ENCODE data around the gene NKD2. TPM values are rescaled to one million over a fixed set of nuclear protein-coding genes. Genes with fewer than 3 reads are reported as not detected.

Gene NKD2
- total RNA-seq, 1 donor from 2014 or later = 0.41 TPM

GRCh38 chr5:1007221-1007680 is 1.4 kb upstream of the NKD2 start:
- Histone ChIP-seq H3K9ac (ENCODE audit: low read length) (no peak overlapping the region), H3K79me2 (ENCODE audit: insufficient read depth, low read length) (no peaks in the 10 kb centered on the region), H3K27me3 (ENCODE audit: insufficient read depth, low read length) (peaks cover 55% of the 10 kb centered on the region), H3K4me3 (ENCODE audit: insufficient read depth, low read depth, low read length) (no peak overlapping the region), H3K36me3 (ENCODE audit: insufficient read depth, low read length) (no peaks in the 10 kb centered on the region), H3K4me2 (ENCODE audit: low read length) (no peak overlapping the region), H3K9me3 (ENCODE audit: insufficient read depth, low read depth, low read length) (no peaks in the 10 kb centered on the region), H3K27ac (ENCODE audit: low read depth, low read length) (no peak overlapping the region), H2AFZ (ENCODE audit: low read depth, low read length) (no peak overlapping the region), H3K4me1 (ENCODE audit: insufficient read depth, low read length) (no peaks in the 10 kb centered on the region), H4K20me1 (ENCODE audit: insufficient read depth, low read length) (no peaks in the 10 kb centered on the region)
- no peak for FAIRE-seq
- DNase-seq (ENCODE audit: low read depth) = no peak
- peaks cover 1% of the 10 kb centered on the region for H3K36me3 Mint-ChIP-seq (ENCODE audit: low read depth, unreplicated experiment)
- no peaks in the 10 kb centered on the region for H3K9me3 Mint-ChIP-seq (ENCODE audit: unreplicated experiment)
- peak overlapping the region; percentile 18 for H3K27ac Mint-ChIP-seq (ENCODE audit: unreplicated experiment)
- H3K4me1 Mint-ChIP-seq (ENCODE audit: low read depth, unreplicated experiment) = no peaks in the 10 kb centered on the region
- H3K27me3 Mint-ChIP-seq (ENCODE audit: low read depth, unreplicated experiment) = peaks cover 60% of the 10 kb centered on the region
- TF ChIP-seq EZH2 (IDR thresholded peaks at IDR 0.05; ENCODE audit: insufficient read depth, low read length) = no peak
- TF ChIP-seq CTCF (IDR thresholded peaks at IDR 0.05; ENCODE audit: insufficient read depth, low read depth, low read length) = no peak
- peak overlapping the region; percentile 54 for H3K4me3 Mint-ChIP-seq (ENCODE audit: unreplicated experiment)

- H3K4me3 ChIP-seq (ENCODE audit: insufficient read depth, low read depth, low read length) = no peak overlapping the region
- H3K9ac ChIP-seq (ENCODE audit: low read length) = no peak overlapping the region
- H4K20me1 ChIP-seq (ENCODE audit: insufficient read depth, low read length) = no peaks in the 10 kb centered on the region
- H3K27me3 ChIP-seq (ENCODE audit: insufficient read depth, low read length) = peaks cover 55% of the 10 kb centered on the region
- no peaks in the 10 kb centered on the region for H3K79me2 ChIP-seq (ENCODE audit: insufficient read depth, low read length)
- H3K27ac Mint-ChIP-seq (ENCODE audit: unreplicated experiment) = peak overlapping the region; percentile 58
- H3K27ac ChIP-seq (ENCODE audit: low read depth, low read length) = no peak overlapping the region
- H3K27me3 Mint-ChIP-seq (ENCODE audit: low read depth, unreplicated experiment) = peaks cover 63% of the 10 kb centered on the region
- H3K4me2 ChIP-seq (ENCODE audit: low read length) = no peak overlapping the region
- no peak overlapping the region for H2AFZ ChIP-seq (ENCODE audit: low read depth, low read length)
- no peak for TF ChIP-seq EZH2 (IDR thresholded peaks at IDR 0.05; ENCODE audit: insufficient read depth, low read length)
- no peak for TF ChIP-seq CTCF (IDR thresholded peaks at IDR 0.05; ENCODE audit: insufficient read depth, low read depth, low read length)
- no peaks in the 10 kb centered on the region for H3K4me1 ChIP-seq (ENCODE audit: insufficient read depth, low read length)
- FAIRE-seq (no peak), DNase-seq (ENCODE audit: low read depth) (no peak)
- H3K9me3 Mint-ChIP-seq (ENCODE audit: unreplicated experiment) = no peaks in the 10 kb centered on the region
- H3K36me3 ChIP-seq (ENCODE audit: insufficient read depth, low read length) = no peaks in the 10 kb centered on the region
- H3K36me3 Mint-ChIP-seq (ENCODE audit: low read depth, unreplicated experiment) = peaks cover 1% of the 10 kb centered on the region
- peak overlapping the region; percentile 57 for H3K4me3 Mint-ChIP-seq (ENCODE audit: unreplicated experiment)
- H3K9me3 ChIP-seq (ENCODE audit: insufficient read depth, low read depth, low read length) = no peaks in the 10 kb centered on the region
- no peaks in the 10 kb centered on the region for H3K4me1 Mint-ChIP-seq (ENCODE audit: low read depth, unreplicated experiment)
Measured at GRCh38 chr5:1007681-1008450, 736 bp upstream of the NKD2 start.

Data from astrocyte (in vitro differentiated cells and primary cell).